Coronary artery (tissue), 2 donors: Measurements from ENCODE around the gene NUP210.

ENCODE experiments used
- DNase-seq: peaks from one replicate; pipeline ENCODE4 v3.0.0-alpha.2; 2017; ENCODE audit warnings: low spot score
- H3K27ac ChIP-seq, 2 donors: fragments of 200-600 bp; sonication (generic); one replicate each; pipeline ENCODE4 v1.5.1; 2016 to 2019
- H3K4me3 ChIP-seq: fragments of 200-600 bp; sonication (generic); 2 replicates; pipeline ENCODE4 v1.5.1; 2016; ENCODE audit warnings: mild to moderate bottlenecking, moderate library complexity
- TF ChIP-seq, protein P1 (sequence below): fragments of 200-600 bp; sonication (generic); IDR thresholded peaks from one replicate; pipeline ENCODE4 v1.5.1; 2019; ENCODE audit warnings: antibody characterized with exemption

The NUP210 gene

DNA sequence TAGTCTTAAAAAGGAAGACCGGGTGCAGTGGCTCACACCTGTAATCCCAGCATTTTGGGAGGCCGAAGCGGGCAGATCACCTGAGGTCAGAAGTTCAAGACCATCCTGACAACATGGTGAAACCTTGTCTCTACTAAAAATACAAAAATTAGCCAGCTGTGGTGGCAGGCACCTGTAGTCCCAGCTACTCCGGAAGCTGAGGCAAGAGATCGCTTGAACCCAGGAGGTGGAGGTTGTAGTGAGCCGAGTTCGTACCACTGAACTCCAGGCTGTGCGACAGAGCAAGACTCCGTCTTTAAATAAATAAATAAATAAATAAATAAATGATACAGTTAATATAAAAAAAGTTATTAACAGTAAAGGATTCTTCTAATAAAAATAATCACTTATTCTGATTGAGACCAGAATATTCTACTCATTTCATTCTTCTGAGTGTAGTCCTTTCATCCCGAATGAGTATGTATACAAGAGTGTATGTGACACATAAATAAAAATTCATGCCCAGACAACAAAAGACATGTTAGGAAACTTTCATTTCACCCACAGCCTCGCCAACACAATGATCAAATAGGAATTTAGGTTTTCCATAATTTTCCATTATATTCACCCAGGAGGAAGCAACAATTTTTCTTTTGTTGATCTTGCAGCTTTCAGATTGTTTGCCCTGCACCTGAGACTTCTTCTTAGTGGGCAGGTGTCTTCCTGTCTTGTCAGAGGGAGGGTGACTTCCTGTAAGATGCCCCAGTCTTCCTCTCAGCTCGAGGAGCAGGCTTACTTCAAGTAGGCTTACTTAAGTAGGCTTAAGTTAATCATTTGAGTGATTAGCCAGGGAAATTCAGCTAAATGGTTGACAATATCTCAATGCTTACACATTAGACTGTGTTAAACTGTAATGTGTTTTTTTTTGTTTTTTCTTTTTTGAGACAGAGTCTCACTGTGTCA, 7.8 kb upstream of the NUP210 start:
- Histone ChIP-seq H3K27ac (no peak overlapping the region), H3K4me3 (no peak overlapping the region)
- no peak for DNase-seq
- TF ChIP-seq, protein P1, sequence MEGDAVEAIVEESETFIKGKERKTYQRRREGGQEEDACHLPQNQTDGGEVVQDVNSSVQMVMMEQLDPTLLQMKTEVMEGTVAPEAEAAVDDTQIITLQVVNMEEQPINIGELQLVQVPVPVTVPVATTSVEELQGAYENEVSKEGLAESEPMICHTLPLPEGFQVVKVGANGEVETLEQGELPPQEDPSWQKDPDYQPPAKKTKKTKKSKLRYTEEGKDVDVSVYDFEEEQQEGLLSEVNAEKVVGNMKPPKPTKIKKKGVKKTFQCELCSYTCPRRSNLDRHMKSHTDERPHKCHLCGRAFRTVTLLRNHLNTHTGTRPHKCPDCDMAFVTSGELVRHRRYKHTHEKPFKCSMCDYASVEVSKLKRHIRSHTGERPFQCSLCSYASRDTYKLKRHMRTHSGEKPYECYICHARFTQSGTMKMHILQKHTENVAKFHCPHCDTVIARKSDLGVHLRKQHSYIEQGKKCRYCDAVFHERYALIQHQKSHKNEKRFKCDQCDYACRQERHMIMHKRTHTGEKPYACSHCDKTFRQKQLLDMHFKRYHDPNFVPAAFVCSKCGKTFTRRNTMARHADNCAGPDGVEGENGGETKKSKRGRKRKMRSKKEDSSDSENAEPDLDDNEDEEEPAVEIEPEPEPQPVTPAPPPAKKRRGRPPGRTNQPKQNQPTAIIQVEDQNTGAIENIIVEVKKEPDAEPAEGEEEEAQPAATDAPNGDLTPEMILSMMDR, result no peak

DNA sequence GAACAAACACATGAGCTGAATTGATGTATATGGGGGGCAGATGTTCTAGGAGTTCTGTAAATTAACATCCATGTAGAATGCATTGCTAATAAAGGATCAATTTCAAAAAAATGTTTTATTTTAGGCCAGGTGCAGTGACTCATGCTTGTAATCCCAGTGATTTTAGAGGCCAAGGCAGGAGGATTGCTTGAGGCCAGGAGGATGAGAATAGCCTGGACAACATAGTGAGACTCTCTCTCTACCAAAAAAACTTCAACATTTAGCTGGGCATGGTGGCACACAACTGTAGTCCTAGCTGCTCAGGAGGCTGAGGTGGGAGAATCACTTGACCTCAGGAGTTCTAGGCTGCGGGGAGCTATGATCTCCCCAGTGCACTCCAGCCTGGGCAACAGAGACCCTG, 6.5 kb upstream of the NUP210 start:
- no peak for DNase-seq
- H3K27ac ChIP-seq, result no peak overlapping the region
- H3K4me3 ChIP-seq, result no peak overlapping the region
- TF ChIP-seq, protein P1, result no peak

DNA sequence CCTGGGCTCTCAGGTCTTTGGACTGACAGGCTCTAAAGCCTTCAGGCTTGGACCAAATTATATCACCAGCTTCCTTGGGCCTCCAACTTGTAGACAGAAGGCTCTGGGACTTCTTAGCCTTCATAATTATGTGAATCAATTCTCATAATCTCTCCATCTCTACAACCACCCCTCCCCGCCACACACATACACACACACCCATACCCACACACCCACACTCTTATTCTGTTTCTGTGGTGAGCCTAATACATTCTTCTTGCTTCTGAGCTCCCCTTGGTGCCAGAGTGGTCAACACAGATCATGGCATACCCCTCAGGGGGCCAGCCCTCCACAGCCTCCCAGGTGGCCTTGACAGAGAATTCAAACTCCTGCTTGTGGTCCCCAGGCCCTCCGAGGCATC, 5.6 kb upstream of the NUP210 start:
- H3K27ac ChIP-seq, result no peak overlapping the region
- no peak overlapping the region for H3K4me3 ChIP-seq
- TF ChIP-seq, protein P1, result no peak
- DNase-seq, result no peak

DNA sequence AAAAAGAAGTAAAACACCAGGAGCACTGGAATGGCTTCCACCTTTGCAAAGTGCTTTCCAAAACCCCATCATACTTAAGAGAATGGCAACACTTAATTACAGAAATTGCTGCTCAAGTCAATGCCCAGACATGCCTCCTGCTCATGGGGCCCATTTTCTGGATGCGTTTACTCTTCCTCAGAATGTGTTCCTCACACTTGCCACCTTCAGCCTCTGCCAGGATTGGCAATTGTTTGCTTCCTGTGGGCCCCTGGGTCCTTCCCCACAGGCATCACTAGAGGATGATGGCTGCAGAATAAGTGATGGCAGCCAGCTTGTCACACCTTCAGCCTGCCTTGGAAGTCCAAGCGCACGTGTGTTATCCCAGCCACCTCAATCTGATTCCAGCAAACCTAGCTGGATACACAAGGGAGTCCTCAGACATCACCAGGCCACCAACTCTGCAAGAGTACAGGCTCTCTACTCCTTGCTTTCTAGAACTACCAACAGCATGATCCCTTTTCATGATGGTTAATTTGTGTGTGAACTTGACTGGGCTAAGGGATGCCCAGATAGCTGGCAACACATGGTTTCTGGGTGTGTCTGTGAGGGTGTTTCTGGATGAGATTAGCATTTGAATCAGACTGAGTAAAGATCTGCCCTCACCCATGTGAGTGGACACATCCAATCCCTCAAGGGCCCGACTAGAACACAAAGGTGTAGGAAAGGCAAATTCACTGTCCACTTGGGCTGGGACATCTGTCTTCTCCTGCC, 4.9 kb upstream of the NUP210 start:
- Histone ChIP-seq H3K27ac (no peak overlapping the region), H3K4me3 (no peak overlapping the region)
- TF ChIP-seq, protein P1, result no peak
- DNase-seq, result no peak

DNA sequence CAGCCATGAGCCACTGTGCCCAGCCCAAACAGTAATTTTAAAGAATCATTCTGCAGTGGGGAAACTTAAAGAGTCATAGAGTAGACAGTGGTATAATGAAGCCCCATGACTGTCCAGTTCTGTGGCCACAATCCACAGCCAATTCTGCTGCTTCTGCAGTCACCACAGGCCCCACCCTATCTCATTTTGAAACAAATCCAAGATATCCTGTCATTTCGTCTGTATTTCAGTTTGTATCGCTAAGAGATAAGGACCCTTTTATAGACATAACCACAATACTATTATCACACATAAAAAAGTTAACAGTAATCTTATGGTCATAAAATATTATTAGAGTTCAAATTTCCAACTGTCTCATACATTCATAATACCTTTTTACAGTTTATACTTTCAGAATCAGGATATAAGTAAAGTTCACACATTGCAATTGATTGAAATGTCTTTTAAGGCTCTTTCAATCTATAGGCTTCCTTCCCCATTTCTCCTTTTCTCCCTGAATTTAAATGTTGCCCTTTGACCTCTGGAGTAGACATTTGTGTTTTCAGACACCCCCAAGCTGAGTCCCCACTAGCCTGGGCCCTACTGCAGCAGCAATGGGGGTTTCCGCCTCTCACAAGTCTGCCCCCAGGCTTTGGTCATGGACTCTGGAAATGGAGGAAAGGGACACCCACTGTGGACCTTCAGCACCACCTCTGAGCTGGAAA, 4.2 kb upstream of the NUP210 start:
- Histone ChIP-seq H3K27ac (no peak overlapping the region), H3K4me3 (no peak overlapping the region)
- DNase-seq, result no peak
- TF ChIP-seq, protein P1, result no peak

DNA sequence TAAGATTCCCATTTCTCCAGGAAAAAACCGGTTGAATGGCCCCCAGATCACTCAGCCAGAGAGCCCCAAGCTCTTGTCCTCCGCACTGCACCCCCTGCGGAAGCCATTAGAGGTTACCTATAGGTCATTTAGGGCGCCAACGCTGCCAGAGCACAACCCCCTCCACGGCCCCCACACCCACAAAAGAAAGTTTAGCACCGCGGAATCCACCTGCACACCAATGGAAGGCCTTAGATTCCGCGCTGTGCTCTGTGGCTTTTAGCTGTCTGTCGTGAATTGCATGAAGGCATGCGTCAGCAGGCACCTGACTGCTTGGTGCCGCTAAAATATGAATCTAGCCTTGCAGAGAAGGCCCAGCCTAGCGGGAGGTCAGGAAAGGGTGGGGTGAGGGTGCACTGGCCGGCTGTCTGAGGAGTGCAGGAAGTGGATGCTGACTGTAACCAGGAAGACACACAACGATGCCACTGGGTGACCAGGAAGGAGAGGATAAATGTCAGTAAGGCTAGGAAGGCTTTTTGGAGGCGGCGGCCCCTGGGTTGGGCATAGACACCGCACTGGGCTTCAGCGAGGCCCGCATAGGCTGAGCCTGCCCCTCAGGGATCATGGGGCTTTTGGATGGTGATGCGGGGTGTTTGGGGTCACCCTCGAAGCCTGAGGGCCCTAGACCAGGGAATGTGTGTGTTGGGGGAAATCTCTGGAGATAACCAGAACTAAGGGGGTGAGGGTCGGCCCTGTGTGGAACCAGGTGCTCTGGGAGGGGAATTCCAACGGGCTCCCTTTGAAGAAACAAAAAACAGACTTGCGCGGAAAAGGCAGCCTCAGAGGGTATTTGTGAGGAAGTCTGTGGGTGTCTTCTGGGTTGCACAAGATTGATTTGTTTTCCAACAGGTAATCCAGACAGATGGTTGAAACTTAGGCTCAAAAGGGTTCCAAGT, 976 bp upstream of the NUP210 start:
- DNase-seq, result no peak
- Histone ChIP-seq H3K27ac (no peak overlapping the region), H3K4me3 (no peak overlapping the region)
- TF ChIP-seq, protein P1, result no peak
